Measurements from ENCODE around the gene SEMA3F. TPM values are rescaled to one million over a fixed set of nuclear protein-coding genes. Genes with fewer than 3 reads are reported as not detected.

The SEMA3F gene
- total RNA-seq, 1 donor from 2014 or later = 9.4 TPM

- no peak for FAIRE-seq
- DNase-seq (ENCODE audit: low spot score in 2 of 2) = no peak
These were observed 13.3 kb downstream of the SEMA3F start for GRCh38 chr3:50168388-50168787.

- FAIRE-seq = no peak
- DNase-seq (ENCODE audit: low spot score in 2 of 2) = no peak
These were observed 13.7 kb downstream of the SEMA3F start for GRCh38 chr3:50168791-50169190.

- FAIRE-seq (no peak), DNase-seq (ENCODE audit: low spot score in 2 of 2) (no peak)
These were observed 14.2 kb downstream of the SEMA3F start for GRCh38 chr3:50169232-50169832.

- no peak for FAIRE-seq
- no peak for DNase-seq (ENCODE audit: low spot score in 2 of 2)
These were observed 14.7 kb downstream of the SEMA3F start for GRCh38 chr3:50169858-50170257.

- FAIRE-seq (no peak), DNase-seq (ENCODE audit: low spot score in 2 of 2) (peak in 1 of 2 donors; percentile 44)
These were observed 15.6 kb downstream of the SEMA3F start for GRCh38 chr3:50170689-50171088.

DNA sequence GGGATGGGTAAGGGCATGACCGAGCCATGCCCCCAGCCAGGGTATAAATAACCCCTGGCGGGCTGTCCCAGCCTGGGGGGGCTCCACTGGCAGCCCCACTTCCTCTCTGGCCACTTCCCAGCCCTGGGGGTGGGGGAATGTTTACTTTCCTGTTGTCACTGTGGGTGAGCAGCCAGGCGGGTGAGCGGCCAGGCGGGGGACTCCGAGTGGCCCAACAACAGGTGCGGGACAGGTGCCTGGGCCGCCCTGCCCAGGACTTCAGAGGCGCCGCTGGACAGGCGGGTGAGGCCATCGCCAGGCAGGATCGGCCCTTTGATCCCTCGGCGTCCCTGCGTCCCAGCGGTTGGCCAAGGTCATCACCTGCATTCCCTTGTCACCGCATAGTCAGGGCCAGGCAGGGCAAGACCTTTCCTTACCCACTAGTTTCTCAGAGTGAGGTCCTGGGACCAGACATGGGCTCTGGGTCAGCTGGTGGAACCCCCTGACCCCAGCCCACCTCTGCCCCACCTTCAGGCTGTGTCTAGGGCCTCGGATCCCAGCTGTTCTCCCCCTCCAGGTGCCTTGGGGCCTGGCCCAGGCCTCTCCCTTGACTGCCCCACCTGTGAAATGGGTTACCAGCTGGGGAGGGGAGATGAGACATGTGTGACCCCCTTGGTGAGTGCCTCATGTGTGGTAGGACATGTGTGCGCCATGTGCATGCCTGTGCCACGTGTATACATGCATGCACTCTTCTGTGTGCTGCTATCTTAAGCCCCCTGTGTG, 16.6 kb downstream of the SEMA3F start:
- no peak for FAIRE-seq
- DNase-seq (ENCODE audit: low spot score in 2 of 2) = no peak

DNA sequence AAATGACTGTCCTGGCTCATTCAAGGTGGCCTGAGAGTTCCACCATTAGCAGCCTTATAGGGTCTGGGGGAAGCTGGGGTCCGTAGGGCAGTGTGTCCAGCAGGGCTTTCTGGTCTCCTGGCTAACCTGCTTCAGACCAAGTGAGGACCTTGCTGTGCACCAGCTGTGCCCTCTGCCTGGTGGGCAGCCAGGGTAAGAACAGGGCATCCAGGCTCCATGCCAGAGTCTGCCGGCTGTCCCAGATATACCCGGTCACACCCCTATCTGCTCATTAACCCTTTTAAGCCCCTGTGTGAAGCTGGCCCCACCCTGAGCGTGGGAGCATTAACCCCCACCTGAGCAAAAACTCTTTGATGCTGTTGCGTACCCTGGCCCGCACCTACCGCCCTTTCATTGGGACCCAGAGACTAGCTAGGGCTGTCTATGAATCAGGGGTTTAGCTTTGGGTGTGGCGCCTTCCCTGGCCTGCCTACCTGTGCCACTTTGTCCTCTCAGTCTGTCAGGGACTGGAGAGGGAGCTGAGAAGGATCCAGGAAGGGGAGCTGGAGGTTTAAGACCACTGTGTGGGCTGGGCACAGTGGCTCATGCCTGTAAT, 17.6 kb downstream of the SEMA3F start:
- FAIRE-seq (no peak), DNase-seq (ENCODE audit: low spot score in 2 of 2) (no peak)

DNA sequence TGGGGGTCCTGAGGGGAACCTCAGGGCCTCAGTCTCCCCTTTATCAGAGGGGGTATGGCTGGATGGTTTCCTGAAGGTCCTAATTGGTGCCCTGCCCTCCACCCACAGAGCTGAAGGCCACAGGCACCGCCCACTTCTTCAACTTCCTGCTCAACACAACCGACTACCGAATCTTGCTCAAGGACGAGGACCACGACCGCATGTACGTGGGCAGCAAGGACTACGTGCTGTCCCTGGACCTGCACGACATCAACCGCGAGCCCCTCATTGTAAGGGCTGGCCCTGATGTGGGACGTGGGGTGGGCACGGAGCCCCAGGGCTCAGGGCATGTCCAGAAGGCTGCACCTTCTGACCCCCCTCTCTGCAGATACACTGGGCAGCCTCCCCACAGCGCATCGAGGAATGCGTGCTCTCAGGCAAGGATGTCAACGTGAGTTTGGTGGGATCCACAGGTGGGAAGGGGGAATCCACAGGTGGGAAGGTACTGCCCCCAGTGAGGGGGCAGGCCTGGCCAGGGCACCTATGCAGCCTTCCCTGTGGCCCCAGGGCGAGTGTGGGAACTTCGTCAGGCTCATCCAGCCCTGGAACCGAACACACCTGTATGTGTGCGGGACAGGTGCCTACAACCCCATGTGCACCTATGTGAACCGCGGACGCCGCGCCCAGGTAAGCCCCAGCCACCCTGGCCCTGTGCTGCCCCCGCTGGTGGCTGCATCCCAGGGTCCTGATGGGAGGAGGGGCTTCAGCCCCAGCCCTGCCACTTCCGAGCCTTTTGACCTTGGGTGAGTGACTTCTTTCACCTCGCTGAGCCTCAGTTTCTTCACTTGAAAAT, 18.8 kb downstream of the SEMA3F start:
- FAIRE-seq = no peak

DNA sequence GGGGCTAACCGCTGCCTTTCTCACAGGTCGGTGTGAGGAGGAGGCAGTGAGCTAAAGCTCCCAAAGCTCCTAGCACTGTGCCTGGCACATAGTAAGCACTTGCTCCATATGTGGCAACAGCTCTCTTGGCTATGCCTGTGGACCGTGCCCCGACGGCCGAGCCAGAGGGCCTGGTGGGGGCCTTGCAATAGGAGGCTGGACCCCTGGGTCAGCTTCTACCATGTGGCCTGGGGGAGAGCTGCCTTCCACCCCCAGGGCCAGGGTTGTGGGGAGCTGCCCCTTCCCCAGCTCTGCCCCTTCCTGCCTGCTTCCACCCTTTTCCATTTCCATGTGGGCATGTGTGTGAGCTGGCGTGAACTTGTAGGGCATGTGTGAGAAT, 19.4 kb downstream of the SEMA3F start:
- no peak for DNase-seq (ENCODE audit: low spot score in 2 of 2)
- FAIRE-seq = no peak

More for the DNA sequence above, 18.8 kb downstream of the SEMA3F start:
- no peak for DNase-seq (ENCODE audit: low spot score in 2 of 2)

DNA sequence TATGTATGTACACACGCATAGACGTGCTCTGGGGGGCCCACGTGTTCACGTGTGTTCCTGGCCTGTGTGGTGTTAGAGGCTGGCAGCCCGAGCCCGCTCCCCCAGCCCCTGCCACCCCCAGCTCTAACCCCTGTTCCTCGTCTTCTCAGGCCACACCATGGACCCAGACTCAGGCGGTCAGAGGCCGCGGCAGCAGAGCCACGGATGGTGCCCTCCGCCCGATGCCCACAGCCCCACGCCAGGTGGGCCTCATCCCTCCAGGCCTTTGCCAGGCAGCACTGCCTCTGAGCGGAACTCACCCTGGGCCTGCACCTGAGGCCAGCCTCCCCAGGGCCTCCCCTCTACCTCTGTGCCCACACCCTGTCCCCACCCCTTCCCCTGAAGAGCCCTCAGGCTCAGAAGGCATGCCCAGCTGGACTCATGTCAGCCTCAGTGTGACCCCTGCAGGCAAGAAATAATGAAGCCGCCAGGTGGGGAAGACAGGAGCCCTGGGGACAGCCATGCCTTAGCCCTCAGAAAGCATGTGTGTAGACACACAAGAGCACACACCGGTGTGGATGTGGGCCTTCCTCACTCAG, 19.9 kb downstream of the SEMA3F start:
- DNase-seq (ENCODE audit: low spot score in 2 of 2) = no peak
- no peak for FAIRE-seq

- DNase-seq (ENCODE audit: low spot score in 2 of 2) = no peak
- no peak for FAIRE-seq
These were observed 22.2 kb downstream of the SEMA3F start for GRCh38 chr3:50177346-50177745.

DNA sequence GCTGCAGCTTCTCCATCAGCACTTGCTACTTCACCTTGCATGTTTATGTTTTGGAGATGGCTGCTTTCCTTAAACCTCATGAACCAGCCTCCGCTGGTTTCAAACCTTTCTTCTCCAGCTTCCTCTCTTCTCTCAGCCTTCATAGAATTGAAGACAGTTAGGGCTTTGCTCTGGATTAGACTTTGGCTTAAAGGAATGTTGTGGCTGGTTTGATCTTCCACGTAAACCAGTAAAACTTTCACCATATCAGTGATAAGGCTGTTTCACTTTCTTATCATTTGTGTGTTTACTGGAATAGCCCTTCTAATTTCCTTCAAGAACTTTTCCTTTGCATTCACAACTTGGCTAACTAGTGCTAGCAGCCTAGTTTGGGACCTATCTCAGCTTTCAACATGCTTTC, 24.6 kb downstream of the SEMA3F start:
- DNase-seq (ENCODE audit: low spot score in 2 of 2) = no peak
- no peak for FAIRE-seq

DNA sequence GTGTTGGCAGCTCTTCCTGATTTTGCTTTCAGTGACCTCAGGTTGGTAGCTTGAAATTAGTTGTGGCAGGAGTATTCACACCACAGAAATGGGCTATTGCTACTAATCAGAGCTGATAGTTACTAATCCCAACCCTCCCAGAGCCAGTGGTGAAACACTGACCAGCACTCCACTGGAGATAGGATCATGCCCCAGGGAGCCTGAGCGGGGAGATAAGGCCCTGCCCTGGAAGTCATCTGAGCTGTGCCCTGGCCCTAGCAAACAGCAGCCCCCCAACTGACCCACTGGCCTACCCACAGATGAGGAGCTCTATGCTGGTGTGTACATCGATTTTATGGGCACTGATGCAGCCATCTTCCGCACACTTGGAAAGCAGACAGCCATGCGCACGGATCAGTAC, 26.9 kb downstream of the SEMA3F start:
- DNase-seq (ENCODE audit: low spot score in 2 of 2) (no peak), FAIRE-seq (no peak)

DNA sequence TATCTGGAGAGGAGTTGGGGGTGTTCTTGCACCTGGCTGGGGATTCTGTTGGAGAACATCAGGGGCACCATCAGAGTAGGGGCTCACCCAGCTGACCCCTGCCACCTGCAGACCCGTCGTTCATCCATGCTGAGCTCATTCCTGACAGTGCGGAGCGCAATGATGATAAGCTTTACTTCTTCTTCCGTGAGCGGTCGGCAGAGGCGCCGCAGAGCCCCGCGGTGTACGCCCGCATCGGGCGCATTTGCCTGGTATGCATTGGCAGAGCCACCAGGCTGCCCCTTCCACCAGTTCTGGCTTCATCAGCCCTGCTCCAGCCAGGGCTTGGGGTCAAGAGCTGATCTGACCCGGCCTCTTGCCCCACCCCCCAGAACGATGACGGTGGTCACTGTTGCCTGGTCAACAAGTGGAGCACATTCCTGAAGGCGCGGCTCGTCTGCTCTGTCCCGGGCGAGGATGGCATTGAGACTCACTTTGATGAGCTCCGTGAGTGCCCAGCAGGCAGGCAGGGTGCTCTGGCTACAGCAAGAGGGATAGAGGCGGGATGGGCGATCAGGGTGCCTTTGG, 27.5 kb downstream of the SEMA3F start:
- DNase-seq (ENCODE audit: low spot score in 2 of 2) = no peak
- FAIRE-seq = no peak

- FAIRE-seq (no peak), DNase-seq (ENCODE audit: low spot score in 2 of 2) (no peak)
These were observed 28.6 kb downstream of the SEMA3F start for GRCh38 chr3:50183755-50184154.

- FAIRE-seq = no peak
- no peak for DNase-seq (ENCODE audit: low spot score in 2 of 2)
These were observed 29.3 kb downstream of the SEMA3F start for GRCh38 chr3:50184242-50184978.

DNA sequence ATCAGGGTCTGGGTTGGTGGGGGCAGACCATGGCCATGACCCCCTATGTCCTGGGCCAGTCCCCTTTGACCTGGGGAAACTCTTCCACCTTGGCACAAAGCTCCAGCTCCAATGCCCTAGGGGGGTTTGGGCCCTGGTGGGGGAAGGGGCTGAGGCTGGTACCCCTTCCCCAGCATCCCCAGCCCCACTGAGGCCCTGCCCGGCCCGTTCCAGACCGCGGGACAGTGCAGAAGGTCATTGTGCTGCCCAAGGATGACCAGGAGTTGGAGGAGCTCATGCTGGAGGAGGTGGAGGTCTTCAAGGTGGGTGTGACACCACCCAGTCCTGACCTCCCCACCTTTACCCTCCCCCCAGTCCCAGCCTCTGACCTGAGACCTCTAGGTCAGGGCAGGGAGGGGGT, 30.1 kb downstream of the SEMA3F start:
- DNase-seq (ENCODE audit: low spot score in 2 of 2) (no peak), FAIRE-seq (no peak)

GRCh38 chr3:50186096-50186495, 31.0 kb downstream of the SEMA3F start:
- no peak for FAIRE-seq
- DNase-seq (ENCODE audit: low spot score in 2 of 2) = no peak

GRCh38 chr3:50187750-50188149, 32.6 kb downstream of the SEMA3F start:
- no peak for FAIRE-seq

GRCh38 chr3:50189274-50189673, 34.1 kb downstream of the SEMA3F start:
- DNase-seq (ENCODE audit: low spot score in 2 of 2) (peak; percentile 73 to 85), FAIRE-seq (no peak)

More at GRCh38 chr3:50187750-50188149, 32.6 kb downstream of the SEMA3F start:
- no peak for DNase-seq (ENCODE audit: low spot score in 2 of 2)

Measured in frontal cortex (tissue), 4 donors.